ENCODE data around the gene CFTR.

CFTR gene

DNA sequence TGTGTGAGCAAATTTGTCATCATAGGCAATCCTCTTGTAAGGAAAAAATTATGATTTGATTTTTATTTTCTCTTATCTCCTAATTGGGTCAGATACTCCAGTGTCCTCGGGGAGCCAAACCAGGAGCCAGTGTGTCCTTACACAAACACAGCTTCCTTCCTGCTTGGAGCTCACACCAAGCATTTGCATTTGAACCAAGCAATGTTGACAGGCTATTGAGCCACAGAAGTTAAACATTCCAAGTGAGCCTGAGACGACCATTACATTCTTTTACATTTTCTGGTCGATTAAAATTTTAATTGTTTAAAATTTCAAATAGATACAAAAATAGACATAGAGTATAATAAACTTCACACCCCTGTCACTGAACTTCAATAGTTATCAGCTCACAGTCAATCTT is 194.8 kb downstream of the CFTR start:
- TF ChIP-seq ZNF510 (tag by site-specific recombination; IDR thresholded peaks at IDR 0.05; ENCODE audit: insufficient replicate concordance) (no peak), ZNF175 (tag by site-specific recombination; IDR thresholded peaks at IDR 0.05) (no peak), ZNF626 (tag by site-specific recombination; IDR thresholded peaks at IDR 0.05) (no peak), ZNF292 (tag by site-specific recombination; IDR thresholded peaks at IDR 0.05; ENCODE audit: borderline replicate concordance, low read depth) (no peak), ZBTB8A (tag by site-specific recombination; IDR thresholded peaks at IDR 0.05) (no peak), GLIS2 (tag by site-specific recombination; IDR thresholded peaks at IDR 0.05) (no peak), ZNF426 (tag by site-specific recombination; IDR thresholded peaks at IDR 0.05) (no peak), ZNF394 (tag by site-specific recombination; IDR thresholded peaks at IDR 0.05; ENCODE audit: borderline replicate concordance) (no peak), ZNF785 (tag by site-specific recombination; IDR thresholded peaks at IDR 0.05) (no peak), ZNF174 (tag by site-specific recombination; IDR thresholded peaks at IDR 0.05) (no peak), ZNF629 (tag by site-specific recombination; IDR thresholded peaks at IDR 0.05) (no peak)
- TF ChIP-seq, protein P1, sequence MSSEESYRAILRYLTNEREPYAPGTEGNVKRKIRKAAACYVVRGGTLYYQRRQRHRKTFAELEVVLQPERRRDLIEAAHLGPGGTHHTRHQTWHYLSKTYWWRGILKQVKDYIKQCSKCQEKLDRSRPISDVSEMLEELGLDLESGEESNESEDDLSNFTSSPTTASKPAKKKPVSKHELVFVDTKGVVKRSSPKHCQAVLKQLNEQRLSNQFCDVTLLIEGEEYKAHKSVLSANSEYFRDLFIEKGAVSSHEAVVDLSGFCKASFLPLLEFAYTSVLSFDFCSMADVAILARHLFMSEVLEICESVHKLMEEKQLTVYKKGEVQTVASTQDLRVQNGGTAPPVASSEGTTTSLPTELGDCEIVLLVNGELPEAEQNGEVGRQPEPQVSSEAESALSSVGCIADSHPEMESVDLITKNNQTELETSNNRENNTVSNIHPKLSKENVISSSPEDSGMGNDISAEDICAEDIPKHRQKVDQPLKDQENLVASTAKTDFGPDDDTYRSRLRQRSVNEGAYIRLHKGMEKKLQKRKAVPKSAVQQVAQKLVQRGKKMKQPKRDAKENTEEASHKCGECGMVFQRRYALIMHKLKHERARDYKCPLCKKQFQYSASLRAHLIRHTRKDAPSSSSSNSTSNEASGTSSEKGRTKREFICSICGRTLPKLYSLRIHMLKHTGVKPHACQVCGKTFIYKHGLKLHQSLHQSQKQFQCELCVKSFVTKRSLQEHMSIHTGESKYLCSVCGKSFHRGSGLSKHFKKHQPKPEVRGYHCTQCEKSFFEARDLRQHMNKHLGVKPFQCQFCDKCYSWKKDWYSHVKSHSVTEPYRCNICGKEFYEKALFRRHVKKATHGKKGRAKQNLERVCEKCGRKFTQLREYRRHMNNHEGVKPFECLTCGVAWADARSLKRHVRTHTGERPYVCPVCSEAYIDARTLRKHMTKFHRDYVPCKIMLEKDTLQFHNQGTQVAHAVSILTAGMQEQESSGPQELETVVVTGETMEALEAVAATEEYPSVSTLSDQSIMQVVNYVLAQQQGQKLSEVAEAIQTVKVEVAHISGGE (tag by site-specific recombination; conservative IDR thresholded peaks at IDR 0.05; ENCODE audit: low read depth), result no peak
- TF ChIP-seq, protein P2, sequence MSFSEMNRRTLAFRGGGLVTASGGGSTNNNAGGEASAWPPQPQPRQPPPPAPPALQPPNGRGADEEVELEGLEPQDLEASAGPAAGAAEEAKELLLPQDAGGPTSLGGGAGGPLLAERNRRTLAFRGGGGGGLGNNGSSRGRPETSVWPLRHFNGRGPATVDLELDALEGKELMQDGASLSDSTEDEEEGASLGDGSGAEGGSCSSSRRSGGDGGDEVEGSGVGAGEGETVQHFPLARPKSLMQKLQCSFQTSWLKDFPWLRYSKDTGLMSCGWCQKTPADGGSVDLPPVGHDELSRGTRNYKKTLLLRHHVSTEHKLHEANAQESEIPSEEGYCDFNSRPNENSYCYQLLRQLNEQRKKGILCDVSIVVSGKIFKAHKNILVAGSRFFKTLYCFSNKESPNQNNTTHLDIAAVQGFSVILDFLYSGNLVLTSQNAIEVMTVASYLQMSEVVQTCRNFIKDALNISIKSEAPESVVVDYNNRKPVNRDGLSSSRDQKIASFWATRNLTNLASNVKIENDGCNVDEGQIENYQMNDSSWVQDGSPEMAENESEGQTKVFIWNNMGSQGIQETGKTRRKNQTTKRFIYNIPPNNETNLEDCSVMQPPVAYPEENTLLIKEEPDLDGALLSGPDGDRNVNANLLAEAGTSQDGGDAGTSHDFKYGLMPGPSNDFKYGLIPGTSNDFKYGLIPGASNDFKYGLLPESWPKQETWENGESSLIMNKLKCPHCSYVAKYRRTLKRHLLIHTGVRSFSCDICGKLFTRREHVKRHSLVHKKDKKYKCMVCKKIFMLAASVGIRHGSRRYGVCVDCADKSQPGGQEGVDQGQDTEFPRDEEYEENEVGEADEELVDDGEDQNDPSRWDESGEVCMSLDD (tag by site-specific recombination; IDR thresholded peaks at IDR 0.05), result no peak
- TF ChIP-seq, protein P3, sequence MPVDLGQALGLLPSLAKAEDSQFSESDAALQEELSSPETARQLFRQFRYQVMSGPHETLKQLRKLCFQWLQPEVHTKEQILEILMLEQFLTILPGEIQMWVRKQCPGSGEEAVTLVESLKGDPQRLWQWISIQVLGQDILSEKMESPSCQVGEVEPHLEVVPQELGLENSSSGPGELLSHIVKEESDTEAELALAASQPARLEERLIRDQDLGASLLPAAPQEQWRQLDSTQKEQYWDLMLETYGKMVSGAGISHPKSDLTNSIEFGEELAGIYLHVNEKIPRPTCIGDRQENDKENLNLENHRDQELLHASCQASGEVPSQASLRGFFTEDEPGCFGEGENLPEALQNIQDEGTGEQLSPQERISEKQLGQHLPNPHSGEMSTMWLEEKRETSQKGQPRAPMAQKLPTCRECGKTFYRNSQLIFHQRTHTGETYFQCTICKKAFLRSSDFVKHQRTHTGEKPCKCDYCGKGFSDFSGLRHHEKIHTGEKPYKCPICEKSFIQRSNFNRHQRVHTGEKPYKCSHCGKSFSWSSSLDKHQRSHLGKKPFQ (tag by site-specific recombination; IDR thresholded peaks at IDR 0.05), result no peak
- TF ChIP-seq, protein P4, sequence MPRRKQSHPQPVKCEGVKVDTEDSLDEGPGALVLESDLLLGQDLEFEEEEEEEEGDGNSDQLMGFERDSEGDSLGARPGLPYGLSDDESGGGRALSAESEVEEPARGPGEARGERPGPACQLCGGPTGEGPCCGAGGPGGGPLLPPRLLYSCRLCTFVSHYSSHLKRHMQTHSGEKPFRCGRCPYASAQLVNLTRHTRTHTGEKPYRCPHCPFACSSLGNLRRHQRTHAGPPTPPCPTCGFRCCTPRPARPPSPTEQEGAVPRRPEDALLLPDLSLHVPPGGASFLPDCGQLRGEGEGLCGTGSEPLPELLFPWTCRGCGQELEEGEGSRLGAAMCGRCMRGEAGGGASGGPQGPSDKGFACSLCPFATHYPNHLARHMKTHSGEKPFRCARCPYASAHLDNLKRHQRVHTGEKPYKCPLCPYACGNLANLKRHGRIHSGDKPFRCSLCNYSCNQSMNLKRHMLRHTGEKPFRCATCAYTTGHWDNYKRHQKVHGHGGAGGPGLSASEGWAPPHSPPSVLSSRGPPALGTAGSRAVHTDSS (tag by site-specific recombination; IDR thresholded peaks at IDR 0.05), result no peak
- TF ChIP-seq, protein P5, sequence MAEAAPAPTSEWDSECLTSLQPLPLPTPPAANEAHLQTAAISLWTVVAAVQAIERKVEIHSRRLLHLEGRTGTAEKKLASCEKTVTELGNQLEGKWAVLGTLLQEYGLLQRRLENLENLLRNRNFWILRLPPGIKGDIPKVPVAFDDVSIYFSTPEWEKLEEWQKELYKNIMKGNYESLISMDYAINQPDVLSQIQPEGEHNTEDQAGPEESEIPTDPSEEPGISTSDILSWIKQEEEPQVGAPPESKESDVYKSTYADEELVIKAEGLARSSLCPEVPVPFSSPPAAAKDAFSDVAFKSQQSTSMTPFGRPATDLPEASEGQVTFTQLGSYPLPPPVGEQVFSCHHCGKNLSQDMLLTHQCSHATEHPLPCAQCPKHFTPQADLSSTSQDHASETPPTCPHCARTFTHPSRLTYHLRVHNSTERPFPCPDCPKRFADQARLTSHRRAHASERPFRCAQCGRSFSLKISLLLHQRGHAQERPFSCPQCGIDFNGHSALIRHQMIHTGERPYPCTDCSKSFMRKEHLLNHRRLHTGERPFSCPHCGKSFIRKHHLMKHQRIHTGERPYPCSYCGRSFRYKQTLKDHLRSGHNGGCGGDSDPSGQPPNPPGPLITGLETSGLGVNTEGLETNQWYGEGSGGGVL (tag by site-specific recombination; IDR thresholded peaks at IDR 0.05), result no peak
- Histone ChIP-seq H3K4me1 (ENCODE audit: control insufficient read depth, insufficient read depth, low read length) (no peaks in the 10 kb centered on the region), H3K4me3 (ENCODE audit: low read depth, low read length) (no peak overlapping the region), H3K36me3 (ENCODE audit: control insufficient read depth in 2 of 2, insufficient read depth in 1 of 2, low read length in 2 of 2) (no peaks in the 10 kb centered on the region), H3K9me3 (ENCODE audit: control insufficient read depth, insufficient read depth, low read depth, low read length) (no peaks in the 10 kb centered on the region), H3K27ac (ENCODE audit: extremely low read depth, low read depth, low read length) (no peak overlapping the region)
- POLR2A ChIA-PET, result no interaction called here
- CTCF ChIA-PET, result interaction anchor here (0.5 to 1.4 kb wide), 8 partner anchors 10 to 1586 kb away, joined by 3 to 4 read pairs (median 4); no protein-coding TSS in a partner anchor
